Muscle of back (tissue), 11 donors: ENCODE data around the gene ATXN7L1. TPM values are rescaled to one million over a fixed set of nuclear protein-coding genes. Genes with fewer than 3 reads are reported as not detected.
A peak's percentile ranks its signal among the peaks of the same experiment; 100 is the strongest.
"Not testable (repeated sequence)": the region's sequence is repeated elsewhere in the genome, so short reads cannot be mapped to it uniquely, and the experiment has no call there.

Experiments used
- DNase-seq, 3 donors: peaks; one replicate each; pipeline versions ENCODE4 v3.0.0 to v3.0.0-alpha.2; 2013
- polyA plus RNA-seq, 10 donors: library from polyadenylated mRNA; unstranded; fragments of 120-200 nt; gene quantifications; one replicate each; pipeline ENCODE4 v1.2.1, GENCODE V29; 2013; ENCODE audit not compliant: insufficient read length in 10 of 10

The ATXN7L1 gene
- polyA plus RNA-seq, 10 donors = 5.1 to 9.1 (median 6.0) TPM

GRCh38 chr7:105890290-105890997 lies 14.0 kb upstream of the ATXN7L1 start:
- DNase-seq = no peak

GRCh38 chr7:105887569-105888189 lies 11.3 kb upstream of the ATXN7L1 start:
- DNase-seq = no peak

GRCh38 chr7:105886776-105887175 lies 10.4 kb upstream of the ATXN7L1 start:
- no peak for DNase-seq

DNA sequence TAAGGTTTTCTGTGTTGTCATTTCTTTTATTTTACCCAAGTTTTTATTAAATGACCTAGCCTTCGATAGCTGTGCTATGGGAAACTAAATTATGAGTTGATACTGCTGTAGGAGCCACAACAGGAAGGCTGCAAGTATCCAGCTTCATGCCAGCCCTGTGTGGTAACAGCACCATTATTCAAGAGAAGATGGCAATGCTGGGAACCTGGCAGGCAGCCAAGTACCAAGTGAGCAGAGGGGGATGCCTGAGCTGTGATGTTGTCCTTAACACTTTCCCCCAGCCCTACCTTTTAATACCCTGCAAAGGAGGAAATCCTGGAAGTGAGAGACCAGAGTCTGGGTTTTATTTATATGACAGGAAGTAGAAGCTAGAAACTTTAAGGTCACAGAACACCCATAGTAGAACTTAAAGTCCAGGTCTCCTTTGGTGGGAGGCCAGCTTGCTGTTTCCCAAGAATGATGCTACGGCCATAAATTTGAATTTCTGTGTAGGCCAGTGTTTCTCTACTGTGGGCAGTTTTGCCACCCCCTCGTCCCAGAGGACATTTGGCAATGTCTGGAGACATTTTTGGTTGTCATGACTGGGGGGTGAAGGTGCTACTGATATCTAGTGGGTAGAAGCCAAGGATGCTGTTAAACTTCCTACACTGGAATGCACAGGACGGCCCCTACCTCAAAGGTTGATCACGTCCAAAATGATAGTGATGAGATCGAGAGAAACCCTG lies 9.2 kb upstream of the ATXN7L1 start:
- no peak for DNase-seq

DNA sequence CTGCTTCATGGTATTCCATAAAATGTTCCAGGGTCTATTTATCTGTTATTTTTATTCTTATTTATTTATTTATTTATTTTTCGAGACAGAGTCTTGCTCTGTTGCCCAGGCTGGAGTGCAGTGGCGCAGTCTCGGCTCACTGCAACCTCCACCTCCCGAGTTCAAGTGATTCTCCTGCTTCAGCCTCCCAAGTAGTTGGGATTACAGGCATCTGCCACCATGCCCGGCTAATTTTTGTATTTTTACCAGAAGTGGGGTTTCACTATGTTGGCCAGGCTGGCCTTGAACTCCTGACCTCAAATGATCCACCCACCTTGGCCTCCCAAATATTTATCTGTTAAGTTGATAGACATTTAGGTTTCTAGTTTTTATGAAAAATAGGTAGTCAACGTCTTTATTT lies 6.8 kb upstream of the ATXN7L1 start:
- not testable (repeated sequence) for DNase-seq

DNA sequence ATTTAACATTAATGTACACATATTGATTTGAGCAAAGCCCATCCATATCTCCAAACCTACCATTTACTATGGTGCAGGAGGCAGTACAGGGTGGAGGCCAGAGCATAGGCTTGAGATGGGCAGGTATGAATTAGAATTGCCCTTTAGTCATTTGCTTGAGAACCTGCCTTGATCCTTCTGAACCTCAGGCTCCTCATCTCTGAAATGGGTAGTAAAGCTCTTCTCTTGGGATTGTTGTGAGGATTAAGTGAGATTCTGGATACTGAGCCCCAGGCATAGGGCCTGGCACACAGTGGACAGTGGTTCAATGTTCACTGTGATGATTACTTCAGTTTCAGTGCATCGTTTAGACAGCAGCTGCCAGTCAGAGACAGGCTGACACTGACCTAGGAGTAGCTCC lies 5.0 kb upstream of the ATXN7L1 start:
- DNase-seq = no peak

GRCh38 chr7:105880571-105881330 lies 4.4 kb upstream of the ATXN7L1 start:
- DNase-seq = no peak

GRCh38 chr7:105879782-105880181 lies 3.4 kb upstream of the ATXN7L1 start:
- DNase-seq = no peak

- DNase-seq = no peak
Observed at GRCh38 chr7:105878746-105879605, 2.6 kb upstream of the ATXN7L1 start.

GRCh38 chr7:105877736-105878135 lies 1.3 kb upstream of the ATXN7L1 start:
- no peak for DNase-seq

- peak in 2 of 3 donors; percentile 41 to 76 for DNase-seq
Observed at GRCh38 chr7:105876964-105877601, 684 bp upstream of the ATXN7L1 start.

DNA sequence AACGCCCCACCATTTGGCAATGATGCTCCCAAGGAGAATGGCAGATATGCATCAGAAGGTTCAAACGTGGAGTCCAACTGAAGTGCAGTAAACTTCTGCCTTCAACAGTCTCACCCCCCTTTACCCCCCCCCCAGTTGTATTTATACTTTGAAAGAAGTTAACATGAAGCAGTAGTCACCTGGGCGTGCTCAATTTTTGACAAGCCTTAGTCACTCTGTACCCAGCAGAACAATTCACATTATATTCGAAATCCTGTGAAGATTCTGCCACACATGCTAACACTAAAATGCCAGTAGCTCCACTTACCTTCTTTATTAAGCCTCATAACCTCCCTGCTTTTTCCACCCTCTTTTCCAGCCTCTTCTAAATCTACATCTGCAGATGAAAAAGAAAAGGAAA lies 894 bp downstream of the ATXN7L1 start:
- DNase-seq = no peak

DNA sequence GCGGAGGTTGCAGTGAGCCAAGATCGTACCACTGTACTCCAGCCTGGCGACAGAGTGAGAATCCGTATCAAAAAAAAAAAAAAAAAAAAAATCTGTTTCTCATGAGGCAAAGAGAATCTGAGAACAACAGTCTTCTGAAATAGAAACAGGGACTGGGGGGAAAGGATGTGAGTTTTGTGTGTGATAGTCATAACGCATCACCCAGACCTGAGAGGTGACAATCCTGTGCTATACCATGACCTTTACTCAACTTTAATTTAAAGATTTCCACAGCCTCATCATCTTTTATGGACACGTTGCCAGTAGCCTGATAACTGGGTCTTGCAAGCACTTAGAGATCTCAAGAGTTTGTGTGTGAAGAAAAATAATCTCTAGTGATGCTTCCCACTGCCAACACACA lies 2.3 kb downstream of the ATXN7L1 start:
- DNase-seq = no peak

DNA sequence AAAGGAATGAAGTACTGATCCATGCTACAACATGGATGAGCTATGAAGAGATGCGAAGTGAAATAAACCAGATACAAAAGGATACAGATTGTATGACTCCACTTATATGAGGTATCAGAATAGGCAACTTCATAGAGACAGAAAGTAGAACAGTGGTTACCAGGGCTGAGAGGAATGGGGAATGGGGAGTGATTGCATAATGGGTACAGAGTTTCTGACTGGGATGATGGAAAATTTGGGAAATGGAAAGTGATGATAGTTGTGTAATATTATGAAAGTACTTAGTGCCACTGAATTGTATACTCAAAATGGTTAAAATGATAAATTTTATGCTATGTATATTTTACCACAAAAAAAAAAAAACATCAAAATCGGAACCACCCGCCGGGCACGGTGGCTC lies 3.9 kb downstream of the ATXN7L1 start:
- no peak for DNase-seq

GRCh38 chr7:105871142-105871541 lies 5.3 kb downstream of the ATXN7L1 start:
- DNase-seq = no peak

DNA sequence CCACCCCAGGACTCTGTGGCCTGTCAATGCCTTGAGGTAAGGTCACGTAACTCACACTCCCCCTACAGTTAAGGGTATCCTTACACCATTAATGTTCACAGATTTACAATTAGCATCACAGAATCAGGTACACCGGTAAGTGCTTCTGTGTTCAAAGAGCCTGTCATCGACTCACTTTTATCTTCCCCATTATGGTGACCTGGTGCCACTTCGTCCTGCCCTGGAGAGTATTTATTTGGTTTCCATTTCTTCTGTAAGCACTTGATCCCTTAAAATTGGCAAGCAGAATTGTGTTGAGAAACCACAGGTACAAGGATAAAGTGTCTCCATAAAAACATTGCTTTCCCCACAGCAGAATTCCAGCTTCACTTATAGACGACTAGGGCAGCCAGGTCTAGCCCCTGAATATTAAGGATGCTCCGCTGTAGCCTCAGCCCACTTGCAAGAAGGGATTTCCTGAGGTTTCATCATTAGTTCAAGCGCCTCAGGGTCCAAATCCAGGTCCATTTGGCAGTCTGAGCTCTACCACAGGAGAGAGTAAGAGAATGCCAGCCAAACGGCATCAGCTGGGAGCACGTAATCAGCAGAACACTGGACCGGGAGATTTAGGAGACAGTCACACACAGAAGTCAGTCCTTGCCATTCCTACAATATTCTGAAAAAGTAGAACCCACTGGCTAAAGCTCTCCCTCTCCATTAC lies 10.1 kb downstream of the ATXN7L1 start:
- DNase-seq = no peak

DNA sequence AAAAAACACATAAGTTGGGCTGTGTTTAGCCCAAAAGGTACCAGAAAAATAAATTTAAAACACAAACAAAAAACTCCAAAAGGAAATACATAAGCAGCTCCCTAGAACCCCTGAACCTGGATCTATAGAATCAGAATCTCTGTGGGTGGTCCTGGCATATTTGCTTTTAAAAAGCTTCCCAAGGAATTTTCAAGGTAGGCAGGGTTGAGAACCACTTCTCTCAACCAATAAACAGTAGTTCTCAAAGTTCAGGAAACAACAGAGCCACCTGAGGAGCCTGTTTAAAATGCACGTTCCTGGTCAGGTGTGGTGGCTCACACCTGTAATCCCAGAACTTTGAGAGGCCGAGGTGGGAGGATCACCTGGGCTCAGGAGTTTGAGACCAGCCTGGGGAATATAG lies 12.5 kb downstream of the ATXN7L1 start:
- no peak for DNase-seq

DNA sequence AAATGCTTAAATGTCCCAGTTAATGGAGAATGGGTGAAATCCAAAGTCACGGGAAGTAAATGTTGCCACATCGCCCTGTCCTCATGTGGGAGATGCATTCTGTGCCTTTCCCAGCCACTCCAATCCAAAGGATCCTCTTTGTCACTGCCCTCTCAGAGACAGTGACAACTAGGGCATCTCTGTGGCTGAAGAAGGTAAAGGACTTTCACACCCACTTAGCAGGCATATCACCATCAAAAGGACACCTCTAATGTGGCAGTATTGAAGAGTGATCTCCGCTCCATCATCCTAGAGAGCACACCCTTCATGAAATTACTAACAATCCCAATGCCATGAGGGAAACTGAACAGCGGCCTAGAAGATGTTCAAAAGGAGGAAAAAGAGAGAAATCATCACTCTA lies 13.6 kb downstream of the ATXN7L1 start:
- DNase-seq = no peak

- no peak for DNase-seq
Observed at GRCh38 chr7:105862276-105862675, 14.1 kb downstream of the ATXN7L1 start.

- no peak for DNase-seq
Observed at GRCh38 chr7:105861224-105861623, 15.2 kb downstream of the ATXN7L1 start.
